GM12878 (cell line): ENCODE results near the gene ASB14. TPM values are rescaled to one million over a fixed set of nuclear protein-coding genes. Genes with fewer than 3 reads are reported as not detected.

Experiments
- BHLHE40 ChIP-seq, 2 experiments: fragments of 450-650 bp in 1 of 2; IDR thresholded peaks; 2 replicates each; pipeline ENCODE4 v1.6.1; 2011 to 2017; ENCODE audit warnings: low read depth in 2 of 2, borderline replicate concordance in 1 of 2, improper control_type of control experiment in 1 of 2, low read length in 1 of 2, mild to moderate bottlenecking in 1 of 2
- FOXM1 ChIP-seq: IDR thresholded peaks from 2 replicates; pipeline ENCODE4 v1.6.1; 2012; ENCODE audit warnings: low read depth, mild to moderate bottlenecking, inconsistent platforms, low read length, moderate library complexity
- KLF5 ChIP-seq: fragments of 450-650 bp; IDR thresholded peaks from 2 replicates; pipeline ENCODE4 v1.6.1; 2014; ENCODE audit warnings: mild to moderate bottlenecking; ENCODE audit not compliant: partially characterized antibody
- MTA3 ChIP-seq: IDR thresholded peaks from 2 replicates; pipeline ENCODE4 v1.6.1; 2012; ENCODE audit warnings: low read length, inconsistent platforms, borderline replicate concordance
- MYC ChIP-seq: IDR thresholded peaks from 2 replicates; pipeline ENCODE4 v1.6.1; 2011; ENCODE audit warnings: mild to moderate bottlenecking, low read length, moderate library complexity, inconsistent platforms; ENCODE audit not compliant: insufficient read depth, insufficient replicate concordance, insufficient read length, severe bottlenecking
- NBN ChIP-seq: fragments of 450-650 bp; IDR thresholded peaks from 2 replicates; pipeline ENCODE4 v1.6.1; 2016
- TBL1XR1 ChIP-seq: IDR thresholded peaks from 2 replicates; pipeline ENCODE4 v1.6.1; 2012; ENCODE audit warnings: low read depth, low read length, improper control_type of control experiment
- ZNF217 ChIP-seq: fragments of 450-650 bp; IDR thresholded peaks from 2 replicates; pipeline ENCODE4 v1.6.1; 2017; ENCODE audit warnings: antibody characterized with exemption, mild to moderate bottlenecking
- ZNF384 ChIP-seq: IDR thresholded peaks from 2 replicates; pipeline ENCODE4 v1.6.1; 2012; ENCODE audit warnings: low read depth, mild to moderate bottlenecking, low read length, improper control_type of control experiment, borderline replicate concordance
- polyA plus RNA-seq, 11 experiments: library from polyadenylated mRNA; depleted of rRNA in 4 of 11; unstranded in 6 of 11; stranded (reverse) in 5 of 11; fragments of >200 nt; fragmentation: Nextera tagmentation in 4 of 11; fragmentation: Illumina TruSeq in 1 of 11; extraction: Ambion mirVana in 4 of 11; extraction: Trizol in 1 of 11; gene quantifications; 1 replicate in 1 of 11; 2 replicates in 10 of 11; pipeline versions ENCODE4 v1.2.1 to v1.2.3, GENCODE V29; 2011 to 2016; ENCODE audit warnings: inconsistent platforms in 2 of 11, missing spikeins in 2 of 11, low read depth in 1 of 11
- total RNA-seq, 4 experiments: library from RNA; depleted of rRNA in 3 of 4; stranded (reverse); fragments of >200 nt in 3 of 4; fragmentation: Illumina TruSeq in 1 of 4; extraction: Trizol in 1 of 4; gene quantifications; 2 replicates each; pipeline versions ENCODE4 v1.2.1 to v1.2.3, GENCODE V29; 2013 to 2021
- TF ChIP-seq, protein P1 (sequence below): fragments of 450-650 bp; IDR thresholded peaks from 2 replicates; pipeline ENCODE4 v1.6.1; 2016; ENCODE audit warnings: mild to moderate bottlenecking
- TF ChIP-seq, protein P2 (sequence below): IDR thresholded peaks from 2 replicates; pipeline ENCODE4 v1.6.1; 2012; ENCODE audit warnings: improper control_type of control experiment, low read depth, low read length; ENCODE audit not compliant: insufficient replicate concordance
- TF ChIP-seq, protein P3 (sequence below): fragments of 450-650 bp; IDR thresholded peaks from 2 replicates; pipeline ENCODE4 v1.6.1; 2017; ENCODE audit warnings: mild to moderate bottlenecking

The ASB14 gene
- total and polyA plus RNA-seq, 10 of the 15 experiments (the other 5 are each of a cell fraction or from before 2014, with no cell fraction given) = 0.18 to 0.63 (median 0.21) TPM; not detected in 6

DNA sequence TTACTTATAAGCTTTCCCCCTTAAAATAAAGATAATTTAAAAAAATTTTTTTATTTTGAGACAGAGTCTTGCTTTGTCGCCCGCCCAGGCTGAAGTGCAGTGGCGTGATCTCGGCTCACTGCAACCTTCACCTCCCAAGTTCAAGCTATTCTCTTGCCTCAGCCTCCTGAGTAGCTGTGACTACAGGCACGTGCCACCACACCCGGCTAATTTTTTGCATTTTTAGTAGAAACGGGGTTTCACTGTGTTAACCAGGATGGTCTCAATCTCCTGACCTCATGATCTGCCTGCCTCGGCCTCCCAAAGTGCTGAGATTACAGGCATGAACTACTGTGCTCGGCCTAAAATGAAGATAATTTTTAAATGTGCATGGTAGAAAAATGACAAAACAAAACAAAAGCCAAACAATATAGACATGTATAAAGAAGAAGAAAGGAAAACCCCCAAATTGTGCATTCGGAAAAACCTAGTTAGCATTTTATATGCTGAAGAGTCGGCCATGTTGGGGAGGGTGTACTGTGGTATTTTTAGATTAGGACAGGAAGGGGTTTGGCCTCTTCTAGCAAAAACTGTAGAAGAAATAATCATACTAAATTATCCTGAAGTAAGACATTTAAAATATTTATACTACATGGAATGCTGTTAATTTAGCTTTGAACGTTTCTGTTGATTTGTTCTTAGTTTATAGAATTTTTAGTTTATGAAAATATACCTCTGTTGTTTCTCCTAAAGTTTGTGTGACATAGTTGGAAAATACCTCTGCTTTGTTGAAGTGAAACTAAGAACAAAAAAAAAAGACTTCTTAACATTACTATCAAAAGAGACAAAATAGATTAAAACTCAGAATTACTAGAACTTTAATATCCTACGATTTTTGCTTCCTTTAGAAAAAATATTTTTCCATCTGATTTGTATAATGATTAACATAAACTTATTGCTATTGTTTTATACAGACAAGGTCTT is 57.6 kb downstream of the ASB14 start (continued):
- no peak for TF ChIP-seq KLF5
- TF ChIP-seq MYC = no peak
- TF ChIP-seq, protein P1, sequence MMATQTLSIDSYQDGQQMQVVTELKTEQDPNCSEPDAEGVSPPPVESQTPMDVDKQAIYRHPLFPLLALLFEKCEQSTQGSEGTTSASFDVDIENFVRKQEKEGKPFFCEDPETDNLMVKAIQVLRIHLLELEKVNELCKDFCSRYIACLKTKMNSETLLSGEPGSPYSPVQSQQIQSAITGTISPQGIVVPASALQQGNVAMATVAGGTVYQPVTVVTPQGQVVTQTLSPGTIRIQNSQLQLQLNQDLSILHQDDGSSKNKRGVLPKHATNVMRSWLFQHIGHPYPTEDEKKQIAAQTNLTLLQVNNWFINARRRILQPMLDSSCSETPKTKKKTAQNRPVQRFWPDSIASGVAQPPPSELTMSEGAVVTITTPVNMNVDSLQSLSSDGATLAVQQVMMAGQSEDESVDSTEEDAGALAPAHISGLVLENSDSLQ = no peak
- TF ChIP-seq MTA3 = no peak
- TF ChIP-seq, protein P2, sequence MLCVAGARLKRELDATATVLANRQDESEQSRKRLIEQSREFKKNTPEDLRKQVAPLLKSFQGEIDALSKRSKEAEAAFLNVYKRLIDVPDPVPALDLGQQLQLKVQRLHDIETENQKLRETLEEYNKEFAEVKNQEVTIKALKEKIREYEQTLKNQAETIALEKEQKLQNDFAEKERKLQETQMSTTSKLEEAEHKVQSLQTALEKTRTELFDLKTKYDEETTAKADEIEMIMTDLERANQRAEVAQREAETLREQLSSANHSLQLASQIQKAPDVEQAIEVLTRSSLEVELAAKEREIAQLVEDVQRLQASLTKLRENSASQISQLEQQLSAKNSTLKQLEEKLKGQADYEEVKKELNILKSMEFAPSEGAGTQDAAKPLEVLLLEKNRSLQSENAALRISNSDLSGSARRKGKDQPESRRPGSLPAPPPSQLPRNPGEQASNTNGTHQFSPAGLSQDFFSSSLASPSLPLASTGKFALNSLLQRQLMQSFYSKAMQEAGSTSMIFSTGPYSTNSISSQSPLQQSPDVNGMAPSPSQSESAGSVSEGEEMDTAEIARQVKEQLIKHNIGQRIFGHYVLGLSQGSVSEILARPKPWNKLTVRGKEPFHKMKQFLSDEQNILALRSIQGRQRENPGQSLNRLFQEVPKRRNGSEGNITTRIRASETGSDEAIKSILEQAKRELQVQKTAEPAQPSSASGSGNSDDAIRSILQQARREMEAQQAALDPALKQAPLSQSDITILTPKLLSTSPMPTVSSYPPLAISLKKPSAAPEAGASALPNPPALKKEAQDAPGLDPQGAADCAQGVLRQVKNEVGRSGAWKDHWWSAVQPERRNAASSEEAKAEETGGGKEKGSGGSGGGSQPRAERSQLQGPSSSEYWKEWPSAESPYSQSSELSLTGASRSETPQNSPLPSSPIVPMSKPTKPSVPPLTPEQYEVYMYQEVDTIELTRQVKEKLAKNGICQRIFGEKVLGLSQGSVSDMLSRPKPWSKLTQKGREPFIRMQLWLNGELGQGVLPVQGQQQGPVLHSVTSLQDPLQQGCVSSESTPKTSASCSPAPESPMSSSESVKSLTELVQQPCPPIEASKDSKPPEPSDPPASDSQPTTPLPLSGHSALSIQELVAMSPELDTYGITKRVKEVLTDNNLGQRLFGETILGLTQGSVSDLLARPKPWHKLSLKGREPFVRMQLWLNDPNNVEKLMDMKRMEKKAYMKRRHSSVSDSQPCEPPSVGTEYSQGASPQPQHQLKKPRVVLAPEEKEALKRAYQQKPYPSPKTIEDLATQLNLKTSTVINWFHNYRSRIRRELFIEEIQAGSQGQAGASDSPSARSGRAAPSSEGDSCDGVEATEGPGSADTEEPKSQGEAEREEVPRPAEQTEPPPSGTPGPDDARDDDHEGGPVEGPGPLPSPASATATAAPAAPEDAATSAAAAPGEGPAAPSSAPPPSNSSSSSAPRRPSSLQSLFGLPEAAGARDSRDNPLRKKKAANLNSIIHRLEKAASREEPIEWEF = no peak
- no peak for TF ChIP-seq TBL1XR1
- TF ChIP-seq FOXM1 = no peak
- peak; percentile 63; the same call in 1 of the 2 replicates for TF ChIP-seq ZNF384
- TF ChIP-seq NBN = no peak
- TF ChIP-seq, protein P3, sequence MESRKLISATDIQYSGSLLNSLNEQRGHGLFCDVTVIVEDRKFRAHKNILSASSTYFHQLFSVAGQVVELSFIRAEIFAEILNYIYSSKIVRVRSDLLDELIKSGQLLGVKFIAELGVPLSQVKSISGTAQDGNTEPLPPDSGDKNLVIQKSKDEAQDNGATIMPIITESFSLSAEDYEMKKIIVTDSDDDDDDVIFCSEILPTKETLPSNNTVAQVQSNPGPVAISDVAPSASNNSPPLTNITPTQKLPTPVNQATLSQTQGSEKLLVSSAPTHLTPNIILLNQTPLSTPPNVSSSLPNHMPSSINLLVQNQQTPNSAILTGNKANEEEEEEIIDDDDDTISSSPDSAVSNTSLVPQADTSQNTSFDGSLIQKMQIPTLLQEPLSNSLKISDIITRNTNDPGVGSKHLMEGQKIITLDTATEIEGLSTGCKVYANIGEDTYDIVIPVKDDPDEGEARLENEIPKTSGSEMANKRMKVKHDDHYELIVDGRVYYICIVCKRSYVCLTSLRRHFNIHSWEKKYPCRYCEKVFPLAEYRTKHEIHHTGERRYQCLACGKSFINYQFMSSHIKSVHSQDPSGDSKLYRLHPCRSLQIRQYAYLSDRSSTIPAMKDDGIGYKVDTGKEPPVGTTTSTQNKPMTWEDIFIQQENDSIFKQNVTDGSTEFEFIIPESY = no peak
- no peak for TF ChIP-seq ZNF217
- peak in 1 of 2 experiments; percentile 86; a peak in 2 of 4 replicates for TF ChIP-seq BHLHE40 (IDR thresholded peaks at IDR 0.05; ENCODE audit: borderline replicate concordance in 1 of 2, low read depth in 2 of 2, low read length in 1 of 2)
